Subcutaneous adipose tissue (tissue), 4 donors: ENCODE results near the gene FUBP3. TPM values are rescaled to one million over a fixed set of nuclear protein-coding genes. Genes with fewer than 3 reads are reported as not detected.

Experiments
- total RNA-seq, 4 donors: library from RNA; depleted of rRNA; stranded (reverse); fragments of >200 nt; gene quantifications; one replicate each; pipeline ENCODE4 v1.1.0, GENCODE V29; 2016
- TF ChIP-seq, protein P1 (sequence below): fragments of 450-650 bp; IDR thresholded peaks from one replicate; pipeline ENCODE4 v1.5.1; 2016; ENCODE audit warnings: low read depth, mild to moderate bottlenecking, control low read depth, antibody characterized with exemption, moderate library complexity

The FUBP3 gene, protein sequence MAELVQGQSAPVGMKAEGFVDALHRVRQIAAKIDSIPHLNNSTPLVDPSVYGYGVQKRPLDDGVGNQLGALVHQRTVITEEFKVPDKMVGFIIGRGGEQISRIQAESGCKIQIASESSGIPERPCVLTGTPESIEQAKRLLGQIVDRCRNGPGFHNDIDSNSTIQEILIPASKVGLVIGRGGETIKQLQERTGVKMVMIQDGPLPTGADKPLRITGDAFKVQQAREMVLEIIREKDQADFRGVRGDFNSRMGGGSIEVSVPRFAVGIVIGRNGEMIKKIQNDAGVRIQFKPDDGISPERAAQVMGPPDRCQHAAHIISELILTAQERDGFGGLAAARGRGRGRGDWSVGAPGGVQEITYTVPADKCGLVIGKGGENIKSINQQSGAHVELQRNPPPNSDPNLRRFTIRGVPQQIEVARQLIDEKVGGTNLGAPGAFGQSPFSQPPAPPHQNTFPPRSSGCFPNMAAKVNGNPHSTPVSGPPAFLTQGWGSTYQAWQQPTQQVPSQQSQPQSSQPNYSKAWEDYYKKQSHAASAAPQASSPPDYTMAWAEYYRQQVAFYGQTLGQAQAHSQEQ
- 10 to 100 TPM; 29.9 to 39.9 (median 37.9) TPM for total RNA-seq

DNA sequence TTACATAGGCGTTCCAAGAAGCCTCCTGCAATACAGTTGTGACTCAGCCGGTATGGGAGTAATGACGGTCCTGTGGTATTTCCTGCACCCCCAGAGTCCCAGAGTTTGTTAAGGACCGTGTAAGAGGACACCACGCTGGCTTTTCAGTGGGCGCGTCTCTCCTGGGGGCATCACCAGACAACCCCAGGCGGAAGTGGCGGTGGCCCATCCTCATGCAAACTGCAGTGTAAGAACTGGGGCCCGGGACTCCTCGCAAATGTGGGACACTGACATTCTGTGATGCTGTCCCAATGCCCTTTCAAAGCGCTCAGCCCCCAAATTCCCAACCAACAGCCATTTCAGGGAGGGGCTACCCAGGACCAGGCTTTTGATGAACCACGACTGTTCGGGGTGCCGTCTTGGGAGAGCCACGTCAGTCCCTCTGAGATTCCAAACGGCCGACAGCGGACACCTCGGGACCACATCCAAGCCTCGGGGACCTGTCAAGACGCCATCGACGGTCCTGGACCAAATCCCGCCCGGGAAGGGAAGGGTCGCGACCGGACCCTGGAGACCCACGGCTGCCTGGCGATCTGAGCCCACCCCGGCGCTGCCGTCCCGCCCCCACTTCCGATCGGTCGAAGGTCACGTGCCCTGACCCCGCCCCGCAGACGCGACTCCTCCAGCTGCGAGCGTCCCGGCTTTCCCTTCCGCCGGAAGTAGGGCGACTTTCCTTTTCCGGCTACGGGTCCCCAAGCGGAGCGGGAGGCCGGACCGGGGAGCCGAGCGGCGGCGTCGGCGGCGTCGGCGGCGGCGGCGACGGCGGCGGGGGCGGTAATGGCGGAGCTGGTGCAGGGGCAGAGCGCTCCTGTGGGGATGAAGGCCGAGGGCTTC is at the start of gene FUBP3:
TSS of gene FUBP3 (plus strand) at position 713 of the 873 bp plus-strand sequence. CDS start at position 817, 104 bp downstream.
- TF ChIP-seq, protein P1, sequence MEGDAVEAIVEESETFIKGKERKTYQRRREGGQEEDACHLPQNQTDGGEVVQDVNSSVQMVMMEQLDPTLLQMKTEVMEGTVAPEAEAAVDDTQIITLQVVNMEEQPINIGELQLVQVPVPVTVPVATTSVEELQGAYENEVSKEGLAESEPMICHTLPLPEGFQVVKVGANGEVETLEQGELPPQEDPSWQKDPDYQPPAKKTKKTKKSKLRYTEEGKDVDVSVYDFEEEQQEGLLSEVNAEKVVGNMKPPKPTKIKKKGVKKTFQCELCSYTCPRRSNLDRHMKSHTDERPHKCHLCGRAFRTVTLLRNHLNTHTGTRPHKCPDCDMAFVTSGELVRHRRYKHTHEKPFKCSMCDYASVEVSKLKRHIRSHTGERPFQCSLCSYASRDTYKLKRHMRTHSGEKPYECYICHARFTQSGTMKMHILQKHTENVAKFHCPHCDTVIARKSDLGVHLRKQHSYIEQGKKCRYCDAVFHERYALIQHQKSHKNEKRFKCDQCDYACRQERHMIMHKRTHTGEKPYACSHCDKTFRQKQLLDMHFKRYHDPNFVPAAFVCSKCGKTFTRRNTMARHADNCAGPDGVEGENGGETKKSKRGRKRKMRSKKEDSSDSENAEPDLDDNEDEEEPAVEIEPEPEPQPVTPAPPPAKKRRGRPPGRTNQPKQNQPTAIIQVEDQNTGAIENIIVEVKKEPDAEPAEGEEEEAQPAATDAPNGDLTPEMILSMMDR: no peak

DNA sequence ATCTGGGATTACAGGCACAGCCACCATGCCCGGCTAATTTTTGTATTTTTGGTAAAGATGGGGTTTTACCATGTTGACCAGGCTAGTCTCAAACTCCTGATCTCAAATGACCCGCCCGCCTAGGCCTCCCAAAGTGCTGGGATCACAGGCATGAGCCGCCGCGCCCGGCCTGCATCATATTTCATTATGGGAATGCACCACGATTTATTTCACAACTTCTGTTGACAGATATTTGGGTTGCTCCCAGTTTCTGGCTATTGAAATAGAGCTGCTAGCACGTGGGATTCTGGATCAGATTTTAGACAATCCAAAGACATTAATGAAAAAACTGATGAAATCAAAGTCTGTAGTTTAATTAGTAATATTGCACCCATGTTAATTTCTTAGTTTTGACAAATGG is 48.4 kb upstream of the FUBP3 start:
- TF ChIP-seq, protein P1: no peak

DNA sequence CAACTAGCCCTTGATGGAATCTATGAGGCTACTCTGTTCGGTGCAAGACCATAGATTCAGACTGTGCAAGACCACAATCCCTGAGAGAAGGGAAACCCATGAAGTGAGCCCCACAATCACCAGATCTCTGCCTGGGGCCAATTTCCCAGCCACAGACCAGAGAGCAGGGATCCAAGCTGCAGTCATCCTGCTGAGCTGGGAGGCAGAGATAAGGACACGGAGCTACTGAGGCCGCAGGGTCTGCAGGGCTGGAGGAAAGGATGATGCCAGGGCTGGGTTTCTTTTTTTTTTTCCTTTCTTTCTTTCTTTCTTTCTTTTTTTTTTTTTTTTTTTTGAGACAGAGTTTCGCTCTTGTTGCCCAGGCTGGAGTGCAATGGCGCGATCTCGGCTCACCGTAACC is 47.7 kb upstream of the FUBP3 start:
- TF ChIP-seq, protein P1: no peak

DNA sequence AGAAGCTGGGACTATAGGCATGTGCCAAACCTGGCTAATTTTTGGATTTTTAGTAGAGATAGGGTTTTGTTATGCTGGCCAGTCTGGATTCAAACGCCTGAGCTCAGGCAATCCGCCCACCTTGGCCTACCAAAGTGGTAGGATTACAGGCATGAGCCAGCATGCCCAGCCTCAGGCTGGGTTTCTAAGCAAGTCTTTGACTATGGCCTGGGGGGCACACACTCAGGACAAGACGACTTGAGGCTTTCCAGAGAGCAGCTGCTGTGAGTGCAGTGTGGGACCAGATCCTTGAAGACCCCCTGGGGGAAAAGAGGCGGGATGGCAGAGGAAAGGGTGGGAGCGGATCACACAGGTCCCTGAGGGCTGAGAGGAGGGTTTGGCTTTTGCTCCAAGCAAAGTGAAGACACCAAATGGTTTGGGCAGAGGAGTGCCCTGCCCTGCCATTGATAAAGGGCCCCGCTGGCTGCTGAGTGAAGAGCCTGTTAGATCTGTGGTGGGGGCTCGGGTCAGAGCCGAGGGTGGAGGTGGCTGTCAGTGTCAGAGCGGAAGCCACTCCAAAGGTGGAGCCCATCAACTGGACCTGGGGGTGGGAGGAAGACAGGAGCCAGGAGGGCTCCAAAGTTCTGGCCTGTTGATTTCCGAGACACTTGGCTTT is 46.8 kb upstream of the FUBP3 start:
- TF ChIP-seq, protein P1: no peak

DNA sequence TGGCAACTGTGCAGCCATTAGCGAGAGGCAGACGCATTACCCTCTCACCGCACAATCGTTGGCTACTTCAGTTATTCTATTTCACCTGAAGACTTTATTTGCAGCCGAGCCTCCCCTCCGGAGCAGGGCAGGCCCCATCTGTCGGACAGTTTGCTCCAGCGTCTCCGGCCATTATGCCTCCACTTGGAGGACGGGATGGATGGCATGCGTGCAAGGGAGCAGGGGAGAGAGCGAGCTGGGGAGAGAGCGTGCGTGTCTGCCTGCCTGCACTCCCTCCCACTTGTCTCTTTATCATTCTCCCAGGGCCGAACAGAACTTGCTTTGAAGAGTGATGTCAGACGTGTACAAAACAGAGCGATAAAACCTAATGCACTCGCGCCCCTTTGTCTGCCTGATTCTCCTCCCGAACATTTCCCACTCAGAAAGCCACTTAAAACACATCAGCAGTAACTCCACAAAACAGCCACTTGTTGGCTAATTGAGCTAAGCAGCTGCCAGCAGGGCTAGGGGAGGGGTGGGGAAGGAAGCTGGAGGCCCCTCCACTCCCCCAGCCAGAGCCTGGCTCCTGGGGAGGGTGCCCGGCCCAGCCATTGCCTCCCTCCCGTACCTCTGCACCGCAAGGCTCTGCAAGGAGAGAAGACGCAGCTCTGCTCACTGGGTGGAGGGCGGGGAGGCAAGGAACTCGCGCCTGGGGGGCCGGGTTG is 43.4 kb upstream of the FUBP3 start:
- TF ChIP-seq, protein P1: no peak

DNA sequence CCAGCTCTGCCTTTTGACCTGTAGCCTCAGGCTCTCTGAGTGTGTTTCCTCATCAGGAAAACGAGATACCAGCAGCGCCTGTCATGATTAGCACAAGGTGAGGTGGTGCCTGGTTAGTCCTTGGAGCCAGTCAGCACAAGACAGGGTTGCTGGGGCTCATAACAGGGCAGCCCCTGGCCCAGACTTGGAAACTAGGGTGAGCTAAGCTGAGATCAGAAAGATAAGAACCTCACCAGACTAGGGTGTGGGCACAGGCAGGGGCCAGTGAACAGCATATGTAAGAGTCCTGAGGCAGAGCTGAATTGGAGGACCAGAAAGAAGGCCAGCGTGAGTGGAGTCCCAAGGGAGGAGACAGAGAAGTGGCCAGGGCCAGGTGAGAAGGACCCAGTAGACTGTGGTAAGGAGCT is 42.7 kb upstream of the FUBP3 start:
- TF ChIP-seq, protein P1: no peak
